ENCODE measurements around the gene ZIK1. TPM values are rescaled to one million over a fixed set of nuclear protein-coding genes. Genes with fewer than 3 reads are reported as not detected.

The ZIK1 gene
- total RNA-seq, 4 donors from 2014 or later, result 6.8 to 26.5 (median 11.0) TPM

DNA sequence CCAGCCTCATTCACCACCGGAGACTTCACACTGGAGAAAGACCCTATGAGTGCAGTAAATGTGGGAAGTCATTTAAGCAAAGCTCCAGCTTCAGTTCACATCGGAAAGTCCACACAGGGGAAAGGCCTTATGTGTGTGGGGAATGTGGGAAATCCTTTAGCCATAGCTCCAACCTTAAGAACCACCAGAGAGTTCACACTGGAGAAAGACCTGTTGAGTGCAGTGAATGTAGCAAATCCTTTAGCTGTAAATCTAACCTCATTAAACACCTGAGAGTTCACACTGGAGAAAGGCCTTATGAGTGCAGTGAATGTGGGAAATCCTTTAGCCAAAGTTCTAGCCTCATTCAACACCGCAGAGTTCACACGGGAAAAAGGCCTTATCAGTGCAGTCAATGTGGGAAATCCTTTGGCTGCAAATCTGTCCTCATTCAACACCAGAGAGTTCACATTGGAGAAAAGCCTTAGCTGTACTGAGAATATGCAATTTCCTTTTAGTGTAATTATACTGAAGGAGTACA, 57.8 kb downstream of the ZIK1 start:
- H3K9me3 ChIP-seq, result peaks cover 0 to 79% of the 10 kb centered on the region in 2 donors
- H3K27me3 ChIP-seq, result no peaks in the 10 kb centered on the region
- no peaks in the 10 kb centered on the region for H3K4me1 ChIP-seq
- no peak overlapping the region for H3K27ac ChIP-seq
- intact Hi-C loops (cut with DNase I; ENCODE audit: low total_unique reads), result no loop called here
- no peaks in the 10 kb centered on the region for H3K36me3 ChIP-seq
- no peak overlapping the region for H3K4me3 ChIP-seq
- TF ChIP-seq, protein P1, sequence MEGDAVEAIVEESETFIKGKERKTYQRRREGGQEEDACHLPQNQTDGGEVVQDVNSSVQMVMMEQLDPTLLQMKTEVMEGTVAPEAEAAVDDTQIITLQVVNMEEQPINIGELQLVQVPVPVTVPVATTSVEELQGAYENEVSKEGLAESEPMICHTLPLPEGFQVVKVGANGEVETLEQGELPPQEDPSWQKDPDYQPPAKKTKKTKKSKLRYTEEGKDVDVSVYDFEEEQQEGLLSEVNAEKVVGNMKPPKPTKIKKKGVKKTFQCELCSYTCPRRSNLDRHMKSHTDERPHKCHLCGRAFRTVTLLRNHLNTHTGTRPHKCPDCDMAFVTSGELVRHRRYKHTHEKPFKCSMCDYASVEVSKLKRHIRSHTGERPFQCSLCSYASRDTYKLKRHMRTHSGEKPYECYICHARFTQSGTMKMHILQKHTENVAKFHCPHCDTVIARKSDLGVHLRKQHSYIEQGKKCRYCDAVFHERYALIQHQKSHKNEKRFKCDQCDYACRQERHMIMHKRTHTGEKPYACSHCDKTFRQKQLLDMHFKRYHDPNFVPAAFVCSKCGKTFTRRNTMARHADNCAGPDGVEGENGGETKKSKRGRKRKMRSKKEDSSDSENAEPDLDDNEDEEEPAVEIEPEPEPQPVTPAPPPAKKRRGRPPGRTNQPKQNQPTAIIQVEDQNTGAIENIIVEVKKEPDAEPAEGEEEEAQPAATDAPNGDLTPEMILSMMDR (IDR thresholded peaks at IDR 0.05), result no peak
- TF ChIP-seq POLR2A (IDR thresholded peaks at IDR 0.05), result no peak
- no peak for DNase-seq

DNA sequence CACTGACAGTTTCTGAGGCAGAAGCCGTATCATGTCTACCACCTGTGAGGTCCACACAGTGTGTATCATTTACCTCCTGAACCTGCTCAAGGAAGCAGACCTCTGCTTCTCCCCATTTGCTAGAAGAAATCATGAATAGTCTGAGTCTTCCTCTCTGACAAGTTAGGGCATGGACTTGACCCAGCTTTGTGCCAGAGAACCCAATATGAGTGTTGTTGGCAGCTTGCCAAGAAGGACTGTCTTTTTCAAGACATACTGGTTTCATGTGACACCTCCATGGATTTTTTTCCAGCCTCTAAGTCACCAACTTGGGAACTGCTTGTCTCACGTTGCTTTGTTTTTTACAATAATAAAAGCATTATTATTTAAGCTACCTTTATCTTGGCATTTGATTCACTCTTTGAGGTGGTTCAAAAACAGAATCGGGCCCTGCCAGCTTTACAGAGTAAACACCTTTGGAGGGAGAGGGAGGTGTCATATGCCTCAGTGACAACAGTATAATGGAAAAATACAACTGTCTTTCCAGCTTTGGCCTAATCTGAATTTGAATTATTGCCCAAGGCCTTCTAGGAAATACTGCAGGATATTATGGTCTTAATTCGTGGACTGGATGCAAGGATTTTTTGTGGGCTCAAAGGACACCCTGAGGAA, 58.6 kb downstream of the ZIK1 start:
- no peak for DNase-seq
- Histone ChIP-seq H3K36me3 (no peaks in the 10 kb centered on the region), H3K27me3 (no peaks in the 10 kb centered on the region), H3K4me1 (no peaks in the 10 kb centered on the region), H3K9me3 (peaks cover 0 to 72% of the 10 kb centered on the region in 2 donors), H3K27ac (no peak overlapping the region), H3K4me3 (no peak overlapping the region)
- intact Hi-C loops (cut with DNase I; ENCODE audit: low total_unique reads), result no loop called here
- TF ChIP-seq, protein P1 (IDR thresholded peaks at IDR 0.05), result no peak

Other genes starting within 250 kb of the ZIK1 start
- gene ZNF304, start 232.9 kb upstream of the ZIK1 start, total RNA-seq, result 10 to 100 TPM in 2 of 4 donors, 1 to 10 TPM in 2; 4.1 to 25.0 (median 8.3) TPM
- 10 to 100 TPM in 2 of 4 donors, 1 to 10 TPM in 1, not detected in 1; 2.0 to 21.0 (median 10.6) TPM for gene TRAPPC2B, start 220.6 kb upstream of the ZIK1 start, total RNA-seq
- 1 to 10 TPM in 2 of 4 donors, not detected in 2; 2.1 to 5.7 TPM for gene ZNF547, start 220.6 kb upstream of the ZIK1 start, total RNA-seq
- gene ZNF548, start 194.3 kb upstream of the ZIK1 start, total RNA-seq, result 10 to 100 TPM; 12.6 to 77.9 (median 53.1) TPM
- 10 to 100 TPM; 14.9 to 41.6 (median 18.9) TPM for gene ZNF17, start 173.0 kb upstream of the ZIK1 start, total RNA-seq
- gene ZNF749, start 148.8 kb upstream of the ZIK1 start, total RNA-seq, result 10 to 100 TPM in 3 of 4 donors, under 1 TPM in 1; 0.88 to 31.1 (median 11.6) TPM
- 1 to 10 TPM in 2 of 4 donors, under 1 TPM in 1, not detected in 1; under 0.01 to 2.2 (median 2.0) TPM for gene VN1R1, start 127.0 kb upstream of the ZIK1 start, total RNA-seq
- 10 to 100 TPM in 3 of 4 donors, 1 to 10 TPM in 1; 7.2 to 48.0 (median 12.6) TPM for gene ZNF772, start 106.6 kb upstream of the ZIK1 start, total RNA-seq
- gene ZNF419, start 96.4 kb upstream of the ZIK1 start, total RNA-seq, result 10 to 100 TPM in 3 of 4 donors, 1 to 10 TPM in 1; 2.6 to 69.4 (median 16.9) TPM
- gene ZNF773, start 84.2 kb upstream of the ZIK1 start, total RNA-seq, result 10 to 100 TPM in 3 of 4 donors, 1 to 10 TPM in 1; 2.9 to 34.3 (median 17.0) TPM
- 10 to 100 TPM in 2 of 4 donors, 1 to 10 TPM in 2; 8.2 to 38.9 (median 14.2) TPM for gene ZNF549, start 56.8 kb upstream of the ZIK1 start, total RNA-seq
- 10 to 100 TPM in 1 of 4 donors, 1 to 10 TPM in 3; 4.4 to 25.6 (median 6.9) TPM for gene ZNF550, start 24.3 kb upstream of the ZIK1 start, total RNA-seq
- 10 to 100 TPM in 1 of 4 donors, 1 to 10 TPM in 2, under 1 TPM in 1; 0.26 to 11.9 (median 5.7) TPM for gene ZNF416, start 5.2 kb upstream of the ZIK1 start, total RNA-seq
- gene ZNF530, start 15.7 kb downstream of the ZIK1 start, total RNA-seq, result 10 to 100 TPM in 1 of 4 donors, 1 to 10 TPM in 2, under 1 TPM in 1; 0.29 to 33.0 (median 4.7) TPM
- 10 to 100 TPM in 3 of 4 donors, 1 to 10 TPM in 1; 1.5 to 60.1 (median 16.5) TPM for gene ZNF134, start 30.1 kb downstream of the ZIK1 start, total RNA-seq
- gene ZNF211, start 49.0 kb downstream of the ZIK1 start, total RNA-seq, result 100 to 1,000 TPM in 1 of 4 donors, 10 to 100 TPM in 2, 1 to 10 TPM in 1; 9.4 to 115 (median 20.7) TPM
- not detected for gene ZSCAN4, start 84.8 kb downstream of the ZIK1 start, total RNA-seq
- 100 to 1,000 TPM in 1 of 4 donors, 10 to 100 TPM in 2, 1 to 10 TPM in 1; 8.7 to 123 (median 27.2) TPM for gene ZNF551, start 97.8 kb downstream of the ZIK1 start, total RNA-seq
- 10 to 100 TPM in 1 of 4 donors, 1 to 10 TPM in 2, under 1 TPM in 1; 0.88 to 27.4 (median 1.5) TPM for gene ZNF154, start 125.1 kb downstream of the ZIK1 start, total RNA-seq
- 10 to 100 TPM in 1 of 4 donors, 1 to 10 TPM in 2, under 1 TPM in 1; 0.88 to 20.2 (median 3.4) TPM for gene ZNF671, start 143.5 kb downstream of the ZIK1 start, total RNA-seq
- gene ZNF776, start 162.7 kb downstream of the ZIK1 start, total RNA-seq, result 10 to 100 TPM in 3 of 4 donors, under 1 TPM in 1; 0.29 to 34.4 (median 17.9) TPM
- gene ZNF586, start 185.5 kb downstream of the ZIK1 start, total RNA-seq, result 10 to 100 TPM in 2 of 4 donors, 1 to 10 TPM in 2; 4.6 to 42.0 (median 16.1) TPM
- gene ZNF552, start 230.8 kb downstream of the ZIK1 start, total RNA-seq, result 10 to 100 TPM in 2 of 4 donors, 1 to 10 TPM in 1, under 1 TPM in 1; 0.77 to 15.0 (median 9.3) TPM
- gene ZNF587B, start 246.2 kb downstream of the ZIK1 start, total RNA-seq, result 10 to 100 TPM in 3 of 4 donors, 1 to 10 TPM in 1; 5.9 to 30.6 (median 15.0) TPM

Measured in uterus (tissue), 4 donors.